Measurements from ENCODE around the gene PFKFB2.

PFKFB2 gene

DNA sequence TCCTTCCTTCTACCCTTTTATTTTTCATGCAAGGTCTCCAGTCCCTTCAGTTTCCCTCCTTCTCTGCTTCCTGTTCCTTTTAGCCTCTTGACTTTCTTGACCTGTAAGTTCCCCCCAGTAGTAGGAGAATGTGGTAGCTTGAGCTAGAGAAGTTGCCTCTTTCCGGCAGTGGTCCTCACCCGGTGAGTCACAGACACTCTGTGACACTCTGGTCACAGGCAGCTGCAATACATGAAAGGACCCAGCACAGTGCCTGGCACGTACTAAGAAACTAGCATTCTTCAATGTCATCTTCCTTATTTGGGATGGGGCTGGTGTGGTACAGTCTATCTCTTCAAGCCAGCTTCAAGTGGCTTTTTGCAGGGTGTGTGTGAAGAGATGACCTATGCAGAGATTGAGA is 16.0 kb downstream of the PFKFB2 start:
- TF ChIP-seq CTCF (IDR thresholded peaks at IDR 0.05; ENCODE audit: low read depth, low read length, missing control alignments): no peak
- in situ Hi-C loops (cut with HindIII; ENCODE audit: low sequenced_read_pairs): no loop called here
- H3K4me3 ChIP-seq (ENCODE audit: low read depth, low read length): no peak overlapping the region
- DNase-seq (ENCODE audit: low read depth): no peak

GRCh38 chr1:207069858-207070506 is 16.9 kb downstream of the PFKFB2 start:
- H3K4me3 ChIP-seq (ENCODE audit: low read depth, low read length): no peak overlapping the region
- TF ChIP-seq CTCF (IDR thresholded peaks at IDR 0.05; ENCODE audit: low read depth, low read length, missing control alignments): no peak
- in situ Hi-C loops (cut with HindIII; ENCODE audit: low sequenced_read_pairs): no loop called here
- no peak for DNase-seq (ENCODE audit: low read depth)

DNA sequence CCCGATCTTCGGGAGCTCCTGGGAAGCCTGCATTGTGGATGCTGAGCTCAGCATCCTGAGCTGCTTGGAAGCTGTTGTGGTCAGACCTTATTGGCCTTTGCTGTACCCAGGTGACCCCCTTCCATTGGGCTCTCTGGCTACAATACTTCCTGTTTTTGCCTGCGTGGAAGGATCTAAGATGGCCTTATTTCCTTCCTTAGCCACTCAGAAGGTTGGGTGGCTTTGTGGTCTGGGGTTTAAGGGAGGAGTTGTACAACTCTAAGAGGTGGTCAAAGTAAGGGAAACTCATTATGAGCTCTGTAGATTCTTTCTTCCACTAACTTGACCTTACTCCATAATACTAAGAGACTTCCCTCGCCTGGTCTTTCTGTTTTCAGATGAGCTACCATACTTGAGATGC is 17.7 kb downstream of the PFKFB2 start:
- no peak overlapping the region for H3K4me3 ChIP-seq (ENCODE audit: low read depth, low read length)
- in situ Hi-C loops (cut with HindIII; ENCODE audit: low sequenced_read_pairs): no loop called here
- no peak for TF ChIP-seq CTCF (IDR thresholded peaks at IDR 0.05; ENCODE audit: low read depth, low read length, missing control alignments)
- DNase-seq (ENCODE audit: low read depth): no peak

DNA sequence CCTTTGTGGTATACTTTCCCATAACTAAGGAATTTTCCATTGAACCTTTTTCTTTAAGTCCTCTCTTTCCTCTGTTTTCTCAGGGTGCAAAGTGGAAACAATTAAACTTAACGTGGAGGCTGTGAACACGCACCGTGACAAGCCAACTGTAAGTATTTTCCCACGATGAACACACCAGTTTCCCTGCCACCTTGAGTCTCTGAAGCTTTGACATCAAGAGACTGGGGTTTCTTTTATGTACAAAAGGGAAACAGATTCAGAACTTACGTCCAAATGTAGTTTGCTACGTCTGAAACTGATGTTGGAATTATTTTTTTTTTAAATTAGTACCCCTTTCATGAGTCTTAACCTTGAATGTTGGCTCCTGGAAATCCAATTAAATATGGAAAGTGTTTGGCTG is 18.4 kb downstream of the PFKFB2 start:
- DNase-seq (ENCODE audit: low read depth): no peak
- no peak overlapping the region for H3K4me3 ChIP-seq (ENCODE audit: low read depth, low read length)
- no peak for TF ChIP-seq CTCF (IDR thresholded peaks at IDR 0.05; ENCODE audit: low read depth, low read length, missing control alignments)
- in situ Hi-C loops (cut with HindIII; ENCODE audit: low sequenced_read_pairs): no loop called here

GRCh38 chr1:207072233-207072632 is 19.2 kb downstream of the PFKFB2 start:
- H3K4me3 ChIP-seq (ENCODE audit: low read depth, low read length): no peak overlapping the region
- no peak for DNase-seq (ENCODE audit: low read depth)
- in situ Hi-C loops (cut with HindIII; ENCODE audit: low sequenced_read_pairs): no loop called here
- TF ChIP-seq CTCF (IDR thresholded peaks at IDR 0.05; ENCODE audit: low read depth, low read length, missing control alignments): no peak

DNA sequence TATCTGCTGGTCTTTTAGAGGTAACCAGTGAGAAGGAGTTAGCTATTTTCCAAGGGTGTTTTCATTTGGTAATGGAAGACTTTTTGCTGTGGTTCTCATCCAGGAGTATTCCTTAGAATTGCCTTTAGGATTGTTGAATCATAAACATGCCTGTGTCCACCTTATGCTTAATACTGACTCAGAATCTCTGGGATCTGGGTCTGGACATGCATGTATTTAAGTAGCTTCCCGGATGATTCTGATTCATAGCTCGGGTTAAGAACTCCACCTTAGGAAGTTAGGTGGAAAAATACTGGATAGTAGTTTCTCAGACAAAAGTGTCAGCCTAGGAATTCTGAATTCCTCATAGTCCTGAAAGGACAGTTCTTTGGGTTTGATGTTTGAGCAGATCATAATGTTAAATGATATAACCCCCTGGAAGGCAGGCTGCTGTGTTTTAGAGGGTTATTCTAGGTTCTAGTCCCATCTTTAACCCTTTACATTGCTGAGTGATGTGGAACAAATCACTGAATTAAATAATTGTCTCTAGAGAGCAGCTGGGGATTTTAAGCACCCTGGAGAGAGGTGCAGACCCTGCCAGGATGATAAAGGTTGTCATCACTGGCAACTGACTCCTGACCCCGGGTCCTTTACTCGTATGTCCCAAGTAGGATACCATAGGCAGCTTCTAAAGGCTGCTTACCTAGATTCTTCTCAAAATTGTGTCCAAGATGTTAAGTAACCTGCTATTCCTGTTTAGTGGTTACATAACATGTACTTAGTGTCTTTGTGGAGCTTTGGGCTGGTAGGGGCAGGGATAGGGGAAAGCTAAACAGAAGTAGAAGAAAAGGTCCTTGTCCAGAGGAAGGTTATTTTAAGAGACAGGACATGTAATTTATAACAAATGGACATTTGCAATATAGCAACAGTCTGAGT is 21.1 kb downstream of the PFKFB2 start:
- H3K4me3 ChIP-seq (ENCODE audit: low read depth, low read length): no peak overlapping the region
- DNase-seq (ENCODE audit: low read depth): no peak
- in situ Hi-C loops (cut with HindIII; ENCODE audit: low sequenced_read_pairs): no loop called here
- no peak for TF ChIP-seq CTCF (IDR thresholded peaks at IDR 0.05; ENCODE audit: low read depth, low read length, missing control alignments)

Measured in astrocyte of the cerebellum (primary cell).